Activated naive CD4-positive, alpha-beta T cell treated with anti-CD3 and anti-CD28 coated beads for 36 hours (primary cell): ENCODE results near the gene CFAP52. TPM values are rescaled to one million over a fixed set of nuclear protein-coding genes. Genes with fewer than 3 reads are reported as not detected.
"Not testable (repeated sequence)": the region's sequence is repeated elsewhere in the genome, so short reads cannot be mapped to it uniquely, and the experiment has no call there.

ENCODE experiments used
- CTCF ChIA-PET: fragments of 350-600 bp; sonication (Branson Sonifier 250); formaldehyde crosslinking; loops from one replicate; lab custom pipeline; 2021; ENCODE audit warnings: antibody characterized with exemption; lab: Charles Lee
- DNase-seq: peaks from one replicate; pipeline ENCODE4 v3.0.0-alpha.2; 2020
- H3K27ac Mint-ChIP-seq: one replicate; pipeline ENCODE4 v1.8.0; 2021; ENCODE audit warnings: mild to moderate bottlenecking, mixed read lengths
- H3K27me3 Mint-ChIP-seq: one replicate; pipeline ENCODE4 v1.8.0; 2021; ENCODE audit warnings: low read depth, mixed read lengths
- H3K36me3 Mint-ChIP-seq: one replicate; pipeline ENCODE4 v1.8.0; 2021; ENCODE audit warnings: low read depth, mixed read lengths
- H3K4me1 Mint-ChIP-seq: one replicate; pipeline ENCODE4 v1.8.0; 2021; ENCODE audit warnings: low read depth, mixed read lengths
- H3K4me3 Mint-ChIP-seq: one replicate; pipeline ENCODE4 v1.8.0; 2021; ENCODE audit warnings: mild to moderate bottlenecking, moderate library complexity, mixed read lengths
- H3K9me3 Mint-ChIP-seq: one replicate; pipeline ENCODE4 v1.8.0; 2021; ENCODE audit warnings: mixed read lengths
- intact Hi-C: fragments of 100-400 bp; cut with micrococcal nuclease; formaldehyde crosslinking; loops from one replicate; pipeline ENCODE4 v1.15.1; 2023
- total RNA-seq, 2 experiments: library from RNA; stranded (reverse); gene quantifications; one replicate each; pipeline ENCODE4 v1.2.3, GENCODE V29; 2021

Gene CFAP52
- total RNA-seq, 2 experiments from 2014 or later, result not detected

GRCh38 chr17:9658593-9659211, 82.3 kb downstream of the CFAP52 start:
- intact Hi-C loops, result no loop called here
- Mint-ChIP-seq H3K36me3 (no peaks in the 10 kb centered on the region), H3K9me3 (no peaks in the 10 kb centered on the region), H3K27ac (no peak overlapping the region), H3K4me1 (no peaks in the 10 kb centered on the region), H3K4me3 (no peak overlapping the region), H3K27me3 (peaks cover 20% of the 10 kb centered on the region)
- DNase-seq, result no peak
- CTCF ChIA-PET, result no interaction called here

- CTCF ChIA-PET, result no interaction called here
- peaks cover under 1% of the 10 kb centered on the region for H3K4me1 Mint-ChIP-seq
- no peak for DNase-seq
- no peak overlapping the region for H3K27ac Mint-ChIP-seq
- intact Hi-C loops, result no loop called here
- no peaks in the 10 kb centered on the region for H3K9me3 Mint-ChIP-seq
- H3K4me3 Mint-ChIP-seq, result no peak overlapping the region
- peaks cover 23% of the 10 kb centered on the region for H3K27me3 Mint-ChIP-seq
- no peaks in the 10 kb centered on the region for H3K36me3 Mint-ChIP-seq
Measured at GRCh38 chr17:9661027-9661426, 84.6 kb downstream of the CFAP52 start.

GRCh38 chr17:9663511-9663910, 87.1 kb downstream of the CFAP52 start:
- DNase-seq, CTCF ChIA-PET, H3K4me1 Mint-ChIP-seq, H3K27ac Mint-ChIP-seq, intact Hi-C loops, H3K4me3 Mint-ChIP-seq, H3K36me3 Mint-ChIP-seq, H3K9me3 Mint-ChIP-seq: not testable (repeated sequence)
- H3K27me3 Mint-ChIP-seq, result peaks cover 21% of the 10 kb centered on the region

- CTCF ChIA-PET, result no interaction called here
- intact Hi-C loops, result no loop called here
- peaks cover 31% of the 10 kb centered on the region for H3K27me3 Mint-ChIP-seq
- no peak for DNase-seq
- no peak overlapping the region for H3K27ac Mint-ChIP-seq
- peaks cover 4% of the 10 kb centered on the region for H3K4me1 Mint-ChIP-seq
- no peaks in the 10 kb centered on the region for H3K36me3 Mint-ChIP-seq
- H3K9me3 Mint-ChIP-seq, result no peaks in the 10 kb centered on the region
- H3K4me3 Mint-ChIP-seq, result no peak overlapping the region
Measured at GRCh38 chr17:9666461-9667050, 90.1 kb downstream of the CFAP52 start.

GRCh38 chr17:9668517-9668916, 92.1 kb downstream of the CFAP52 start:
- CTCF ChIA-PET, result no interaction called here
- H3K36me3 Mint-ChIP-seq, result no peaks in the 10 kb centered on the region
- DNase-seq, result no peak
- peaks cover 4% of the 10 kb centered on the region for H3K4me1 Mint-ChIP-seq
- no peaks in the 10 kb centered on the region for H3K9me3 Mint-ChIP-seq
- H3K4me3 Mint-ChIP-seq, result no peak overlapping the region
- no peak overlapping the region for H3K27ac Mint-ChIP-seq
- peaks cover 40% of the 10 kb centered on the region for H3K27me3 Mint-ChIP-seq
- intact Hi-C loops, result no loop called here

- intact Hi-C loops, result no loop called here
- H3K27ac Mint-ChIP-seq, result no peak overlapping the region
- H3K36me3 Mint-ChIP-seq, result no peaks in the 10 kb centered on the region
- CTCF ChIA-PET, result no interaction called here
- peaks cover 4% of the 10 kb centered on the region for H3K4me1 Mint-ChIP-seq
- H3K4me3 Mint-ChIP-seq, result no peak overlapping the region
- DNase-seq, result no peak
- peaks cover 36% of the 10 kb centered on the region for H3K27me3 Mint-ChIP-seq
- no peaks in the 10 kb centered on the region for H3K9me3 Mint-ChIP-seq
Measured at GRCh38 chr17:9669551-9670008, 93.1 kb downstream of the CFAP52 start.

GRCh38 chr17:9670596-9670995, 94.2 kb downstream of the CFAP52 start:
- Mint-ChIP-seq H3K27me3 (peaks cover 33% of the 10 kb centered on the region), H3K36me3 (no peaks in the 10 kb centered on the region), H3K27ac (no peak overlapping the region), H3K4me1 (peaks cover 4% of the 10 kb centered on the region), H3K9me3 (no peaks in the 10 kb centered on the region), H3K4me3 (no peak overlapping the region)
- no peak for DNase-seq
- intact Hi-C loops, result no loop called here
- CTCF ChIA-PET, result no interaction called here

- Mint-ChIP-seq H3K27ac (no peak overlapping the region), H3K9me3 (no peaks in the 10 kb centered on the region), H3K27me3 (peaks cover 32% of the 10 kb centered on the region), H3K36me3 (no peaks in the 10 kb centered on the region), H3K4me1 (peaks cover 2% of the 10 kb centered on the region), H3K4me3 (no peak overlapping the region)
- DNase-seq, result no peak
- CTCF ChIA-PET, result no interaction called here
- intact Hi-C loops, result no loop called here
Measured at GRCh38 chr17:9671559-9671958, 95.1 kb downstream of the CFAP52 start.

GRCh38 chr17:9672266-9672665, 95.8 kb downstream of the CFAP52 start:
- no peak for DNase-seq
- intact Hi-C loops, result no loop called here
- no peak overlapping the region for H3K27ac Mint-ChIP-seq
- CTCF ChIA-PET, result no interaction called here
- H3K9me3 Mint-ChIP-seq, result no peaks in the 10 kb centered on the region
- H3K36me3 Mint-ChIP-seq, result no peaks in the 10 kb centered on the region
- H3K27me3 Mint-ChIP-seq, result peaks cover 32% of the 10 kb centered on the region
- H3K4me3 Mint-ChIP-seq, result no peak overlapping the region
- no peaks in the 10 kb centered on the region for H3K4me1 Mint-ChIP-seq

- intact Hi-C loops, result no loop called here
- DNase-seq, result no peak
- Mint-ChIP-seq H3K4me1 (no peaks in the 10 kb centered on the region), H3K36me3 (no peaks in the 10 kb centered on the region), H3K27me3 (peaks cover 32% of the 10 kb centered on the region), H3K27ac (no peak overlapping the region), H3K4me3 (no peak overlapping the region), H3K9me3 (no peaks in the 10 kb centered on the region)
- CTCF ChIA-PET, result no interaction called here
Measured at GRCh38 chr17:9672691-9673090, 96.2 kb downstream of the CFAP52 start.

GRCh38 chr17:9676084-9676483, 99.6 kb downstream of the CFAP52 start:
- H3K4me1 Mint-ChIP-seq, result no peaks in the 10 kb centered on the region
- peaks cover 2% of the 10 kb centered on the region for H3K36me3 Mint-ChIP-seq
- no peak overlapping the region for H3K4me3 Mint-ChIP-seq
- CTCF ChIA-PET, result interaction anchor here (2.3 kb wide), 1 partner anchor 99 kb away, joined by 12 read pairs; no protein-coding TSS in a partner anchor
- intact Hi-C loops, result loop anchor here (1.0 to 2.0 kb wide), 2 partner anchors 31 to 99 kb away; partner anchors contain the start of gene USP43
- peaks cover 14% of the 10 kb centered on the region for H3K27me3 Mint-ChIP-seq
- no peak overlapping the region for H3K27ac Mint-ChIP-seq
- H3K9me3 Mint-ChIP-seq, result peaks cover 6% of the 10 kb centered on the region
- DNase-seq, result no peak

- no peak overlapping the region for H3K27ac Mint-ChIP-seq
- H3K4me3 Mint-ChIP-seq, result no peak overlapping the region
- intact Hi-C loops, result loop anchor here (1.0 to 2.0 kb wide), 2 partner anchors 32 to 100 kb away; partner anchors contain the start of gene USP43
Measured at GRCh38 chr17:9676820-9677310, 100.4 kb downstream of the CFAP52 start.

GRCh38 chr17:9677411-9677810, 101.0 kb downstream of the CFAP52 start:
- intact Hi-C loops, result loop anchor here (2.0 kb wide), 1 partner anchor 33 kb away; the partner anchor contains the start of gene USP43
- Mint-ChIP-seq H3K27me3 (peaks cover 6% of the 10 kb centered on the region), H3K4me3 (no peak overlapping the region), H3K27ac (no peak overlapping the region), H3K9me3 (peaks cover 6% of the 10 kb centered on the region), H3K36me3 (peaks cover 2% of the 10 kb centered on the region), H3K4me1 (no peaks in the 10 kb centered on the region)
- CTCF ChIA-PET, result no interaction called here
- DNase-seq, result no peak

More at GRCh38 chr17:9676820-9677310, 100.4 kb downstream of the CFAP52 start:
- peaks cover 6% of the 10 kb centered on the region for H3K9me3 Mint-ChIP-seq
- CTCF ChIA-PET, result interaction anchor here (2.3 kb wide), 1 partner anchor 99 kb away, joined by 12 read pairs; no protein-coding TSS in a partner anchor
- H3K36me3 Mint-ChIP-seq, result peaks cover 2% of the 10 kb centered on the region
- peak; percentile 35 for DNase-seq
- peaks cover 8% of the 10 kb centered on the region for H3K27me3 Mint-ChIP-seq
- H3K4me1 Mint-ChIP-seq, result no peaks in the 10 kb centered on the region
